OCI-LY1 (cell line): ENCODE results near the gene CLUH.

Source experiments
- H2AFZ ChIP-seq: fragments of 200-600 bp; sonication (generic), shearing (Covaris generic); 2 replicates; pipeline ENCODE4 v1.6.0; 2014; ENCODE audit warnings: antibody characterized with exemption, mild to moderate bottlenecking, low read length
- H3F3A ChIP-seq: fragments of 200-600 bp; sonication (generic), shearing (Covaris generic); 2 replicates; pipeline ENCODE4 v1.6.0; 2014; ENCODE audit warnings: mild to moderate bottlenecking, antibody characterized with exemption, low read length, moderate library complexity; ENCODE audit not compliant: insufficient read depth
- H3K27ac ChIP-seq: fragments of 200-600 bp; sonication (generic); 2 replicates; pipeline ENCODE4 v1.5.1; 2014; ENCODE audit warnings: low read length, mixed run types, mild to moderate bottlenecking, low read depth; ENCODE audit not compliant: poor library complexity, severe bottlenecking
- H3K27me3 ChIP-seq: fragments of 200-600 bp; sonication (generic); 2 replicates; pipeline ENCODE4 v1.6.0; 2014; ENCODE audit warnings: antibody characterized with exemption, mild to moderate bottlenecking, low read length, moderate library complexity; ENCODE audit not compliant: insufficient read depth
- H3K36me3 ChIP-seq: fragments of 200-600 bp; sonication (generic); 2 replicates; pipeline ENCODE4 v1.6.1; 2014; ENCODE audit warnings: mild to moderate bottlenecking, antibody characterized with exemption, low read length, moderate library complexity, mixed read lengths; ENCODE audit not compliant: insufficient read depth
- H3K4me1 ChIP-seq: fragments of 200-600 bp; sonication (generic); 2 replicates; pipeline ENCODE4 v1.5.1; 2014; ENCODE audit warnings: mild to moderate bottlenecking, low read length, moderate library complexity; ENCODE audit not compliant: insufficient read depth, severe bottlenecking
- H3K4me2 ChIP-seq: fragments of 200-600 bp; sonication (generic), shearing (Covaris generic); 2 replicates; pipeline ENCODE4 v1.6.1; 2014; ENCODE audit warnings: low read length
- H3K4me3 ChIP-seq: fragments of 200-600 bp; sonication (generic); 2 replicates; pipeline ENCODE4 v1.5.1; 2014; ENCODE audit warnings: low read length, low read depth, mild to moderate bottlenecking, mixed read lengths; ENCODE audit not compliant: poor library complexity, severe bottlenecking
- H3K79me2 ChIP-seq: fragments of 200-600 bp; shearing (Covaris generic); 2 replicates; pipeline ENCODE4 v1.6.1; 2016; ENCODE audit warnings: mixed run types, low read length, mixed read lengths; ENCODE audit not compliant: insufficient read depth
- H3K9ac ChIP-seq: fragments of 200-600 bp; sonication (generic), shearing (Covaris generic); 2 replicates; pipeline ENCODE4 v1.6.1; 2014; ENCODE audit warnings: mild to moderate bottlenecking, low read length, mixed read lengths
- H3K9me2 ChIP-seq: fragments of 200-600 bp; sonication (generic), shearing (Covaris generic); 2 replicates; pipeline ENCODE4 v1.6.1; 2014; ENCODE audit warnings: low read depth, mild to moderate bottlenecking, low read length, mixed read lengths
- H3K9me3 ChIP-seq: fragments of 200-600 bp; shearing (Covaris generic); 2 replicates; pipeline ENCODE4 v1.6.1; 2014; ENCODE audit warnings: low read length, mixed read lengths
- H4K20me1 ChIP-seq: fragments of 200-600 bp; sonication (generic), shearing (Covaris generic); 2 replicates; pipeline ENCODE4 v1.6.0; 2016; ENCODE audit warnings: mild to moderate bottlenecking, low read length; ENCODE audit not compliant: insufficient read depth
- EZH2 ChIP-seq: fragments of 200-600 bp; sonication (generic), shearing (Covaris generic); IDR thresholded peaks from 2 replicates; pipeline ENCODE4 v1.8.0; 2017; ENCODE audit warnings: borderline replicate concordance, mixed run types, mild to moderate bottlenecking, antibody characterized with exemption, low read length, moderate library complexity, mixed read lengths
- TF ChIP-seq, protein P1 (sequence below): fragments of 200-600 bp; sonication (generic), shearing (Covaris generic); IDR thresholded peaks from 2 replicates; pipeline ENCODE4 v1.5.1; 2017; ENCODE audit warnings: mild to moderate bottlenecking, antibody characterized with exemption, low read length, moderate library complexity, mixed read lengths

Gene CLUH

GRCh38 chr17:2691069-2691871, 20.3 kb downstream of the CLUH start:
- Histone ChIP-seq H3K79me2 (no peaks in the 10 kb centered on the region), H3K9me2 (no peaks in the 10 kb centered on the region), H4K20me1 (no peaks in the 10 kb centered on the region), H3K4me3 (no peak overlapping the region), H3K4me1 (peaks cover 30% of the 10 kb centered on the region), H3K9me3 (no peaks in the 10 kb centered on the region), H3K27me3 (no peaks in the 10 kb centered on the region), H2AFZ (no peak overlapping the region), H3K4me2 (no peak overlapping the region; the same call in 1 of the 2 replicates), H3F3A (no peaks in the 10 kb centered on the region), H3K9ac (no peak overlapping the region), H3K27ac (no peak overlapping the region), H3K36me3 (peaks cover 60% of the 10 kb centered on the region)
- TF ChIP-seq, protein P1, sequence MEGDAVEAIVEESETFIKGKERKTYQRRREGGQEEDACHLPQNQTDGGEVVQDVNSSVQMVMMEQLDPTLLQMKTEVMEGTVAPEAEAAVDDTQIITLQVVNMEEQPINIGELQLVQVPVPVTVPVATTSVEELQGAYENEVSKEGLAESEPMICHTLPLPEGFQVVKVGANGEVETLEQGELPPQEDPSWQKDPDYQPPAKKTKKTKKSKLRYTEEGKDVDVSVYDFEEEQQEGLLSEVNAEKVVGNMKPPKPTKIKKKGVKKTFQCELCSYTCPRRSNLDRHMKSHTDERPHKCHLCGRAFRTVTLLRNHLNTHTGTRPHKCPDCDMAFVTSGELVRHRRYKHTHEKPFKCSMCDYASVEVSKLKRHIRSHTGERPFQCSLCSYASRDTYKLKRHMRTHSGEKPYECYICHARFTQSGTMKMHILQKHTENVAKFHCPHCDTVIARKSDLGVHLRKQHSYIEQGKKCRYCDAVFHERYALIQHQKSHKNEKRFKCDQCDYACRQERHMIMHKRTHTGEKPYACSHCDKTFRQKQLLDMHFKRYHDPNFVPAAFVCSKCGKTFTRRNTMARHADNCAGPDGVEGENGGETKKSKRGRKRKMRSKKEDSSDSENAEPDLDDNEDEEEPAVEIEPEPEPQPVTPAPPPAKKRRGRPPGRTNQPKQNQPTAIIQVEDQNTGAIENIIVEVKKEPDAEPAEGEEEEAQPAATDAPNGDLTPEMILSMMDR, result no peak
- TF ChIP-seq EZH2, result no peak

DNA sequence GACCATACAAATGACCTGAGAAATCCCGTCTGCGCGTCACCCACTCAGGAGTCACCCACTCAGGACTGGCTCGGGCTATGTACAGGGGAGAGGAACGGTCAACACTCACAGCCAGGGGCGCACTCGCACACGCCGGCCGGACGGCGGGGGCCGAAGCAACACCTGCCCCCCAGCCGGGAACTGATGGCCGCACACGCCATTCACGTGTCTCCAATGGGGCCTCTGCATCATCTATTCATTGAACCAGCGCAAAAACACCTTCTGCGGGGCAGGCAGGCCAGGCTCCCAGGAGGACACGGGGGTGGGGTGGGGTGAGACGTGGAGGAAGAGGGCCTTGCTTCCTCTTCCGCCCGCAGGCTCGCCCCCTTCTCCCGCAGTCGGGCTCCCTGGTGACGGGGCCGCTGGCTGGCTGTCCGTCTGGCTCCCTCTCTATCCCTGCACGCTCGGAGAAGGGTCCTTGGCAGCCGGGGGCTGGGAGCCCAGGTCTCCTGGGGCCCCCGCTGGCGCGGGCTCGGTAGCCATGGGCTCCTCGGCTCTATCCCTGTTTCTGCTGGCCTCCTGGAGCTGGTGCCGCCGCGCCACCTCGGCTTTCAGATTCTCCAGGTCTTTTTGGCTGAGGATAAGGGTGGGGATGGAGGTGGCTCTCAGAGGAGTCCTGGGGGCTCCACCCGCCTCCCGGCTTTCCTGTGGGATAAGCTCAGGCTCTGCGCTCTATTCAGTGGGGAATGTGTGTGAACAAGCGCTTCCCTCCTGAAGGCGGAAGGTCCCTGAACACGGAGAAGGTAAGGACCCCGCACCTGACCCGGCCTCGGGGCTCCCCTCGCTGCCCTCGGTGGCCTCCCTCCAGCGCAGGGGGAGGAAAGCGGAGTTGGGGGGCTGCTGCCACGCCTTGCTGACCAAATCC, 21.1 kb downstream of the CLUH start:
- Histone ChIP-seq H3K27me3 (no peaks in the 10 kb centered on the region), H3K4me2 (peak overlapping the region; percentile 41), H3K9me3 (no peaks in the 10 kb centered on the region), H3K27ac (peak overlapping the region; percentile 71), H3F3A (no peaks in the 10 kb centered on the region), H3K4me1 (peaks cover 30% of the 10 kb centered on the region), H4K20me1 (no peaks in the 10 kb centered on the region), H3K9me2 (no peaks in the 10 kb centered on the region), H3K79me2 (no peaks in the 10 kb centered on the region), H3K36me3 (peaks cover 52% of the 10 kb centered on the region), H3K4me3 (peak overlapping the region; percentile 15), H3K9ac (peak overlapping the region; percentile 39; the same call in 1 of the 2 replicates), H2AFZ (no peak overlapping the region)
- no peak for TF ChIP-seq EZH2
- TF ChIP-seq, protein P1, result peak; percentile 21; the same call in 1 of the 2 replicates

GRCh38 chr17:2689411-2690164, 22.0 kb downstream of the CLUH start:
- H3K4me3 ChIP-seq, result peak overlapping the region; percentile 15

More at GRCh38 chr17:2689411-2690164, 22.0 kb downstream of the CLUH start:
- TF ChIP-seq, protein P1, result no peak
- no peak for TF ChIP-seq EZH2
- H3K27me3 ChIP-seq, result no peaks in the 10 kb centered on the region
- no peaks in the 10 kb centered on the region for H3K9me3 ChIP-seq
- H3K79me2 ChIP-seq, result no peaks in the 10 kb centered on the region
- no peaks in the 10 kb centered on the region for H3K9me2 ChIP-seq
- peak overlapping the region; percentile 41 for H3K4me2 ChIP-seq
- H4K20me1 ChIP-seq, result no peaks in the 10 kb centered on the region
- peaks cover 44% of the 10 kb centered on the region for H3K36me3 ChIP-seq
- H2AFZ ChIP-seq, result no peak overlapping the region
- H3K4me1 ChIP-seq, result peaks cover 30% of the 10 kb centered on the region
- no peaks in the 10 kb centered on the region for H3F3A ChIP-seq
- peak overlapping the region; percentile 71 for H3K27ac ChIP-seq
- peak overlapping the region; percentile 39; the same call in 1 of the 2 replicates for H3K9ac ChIP-seq
